ENCODE measurements around the gene DIPK1B. TPM values are rescaled to one million over a fixed set of nuclear protein-coding genes. Genes with fewer than 3 reads are reported as not detected.
A peak's percentile ranks its signal among the peaks of the same experiment; 100 is the strongest.

Gene DIPK1B
- total RNA-seq, 1 donor from 2014 or later: not detected

GRCh38 chr9:136748201-136748600 is 35.8 kb downstream of the DIPK1B start, which contains the start of gene LCN6:
Gene LCN6, minus strand, starts transcription at chr9:136748525. Its CDS starts 42 bp downstream, at chr9:136748483.
- DNase-seq (ENCODE audit: low read depth) (no peak), FAIRE-seq (no peak)
- H3K4me3 ChIP-seq (ENCODE audit: low read depth, low read length): no peak within 1 kb of the TSS
- peaks cover under 1% of the 10 kb centered on the region for H3K27me3 ChIP-seq (ENCODE audit: control insufficient read depth, insufficient read depth, low read length)
- TF ChIP-seq CTCF (IDR thresholded peaks at IDR 0.05; ENCODE audit: insufficient read depth, low read length, severe bottlenecking): no peak
- H3K36me3 ChIP-seq (ENCODE audit: control insufficient read depth, insufficient read depth, low read length): no peaks in the 10 kb centered on the region

- Histone ChIP-seq H3K36me3 (ENCODE audit: control insufficient read depth, insufficient read depth, low read length) (no peaks in the 10 kb centered on the region), H3K4me3 (ENCODE audit: low read depth, low read length) (no peak overlapping the region), H3K27me3 (ENCODE audit: control insufficient read depth, insufficient read depth, low read length) (no peaks in the 10 kb centered on the region)
- TF ChIP-seq CTCF (IDR thresholded peaks at IDR 0.05; ENCODE audit: insufficient read depth, low read length, severe bottlenecking): no peak
- no peak for FAIRE-seq
- no peak for DNase-seq (ENCODE audit: low read depth)
These were observed 36.6 kb downstream of the DIPK1B start for GRCh38 chr9:136748666-136749611.

GRCh38 chr9:136750526-136750925 is 38.2 kb downstream of the DIPK1B start:
- DNase-seq (ENCODE audit: low read depth) (peak; percentile 37), FAIRE-seq (no peak)
- Histone ChIP-seq H3K4me3 (ENCODE audit: low read depth, low read length) (no peak overlapping the region), H3K27me3 (ENCODE audit: control insufficient read depth, insufficient read depth, low read length) (no peaks in the 10 kb centered on the region), H3K36me3 (ENCODE audit: control insufficient read depth, insufficient read depth, low read length) (no peaks in the 10 kb centered on the region)
- no peak for TF ChIP-seq CTCF (IDR thresholded peaks at IDR 0.05; ENCODE audit: insufficient read depth, low read length, severe bottlenecking)

GRCh38 chr9:136751244-136751643 is 38.9 kb downstream of the DIPK1B start:
- H3K36me3 ChIP-seq (ENCODE audit: control insufficient read depth, insufficient read depth, low read length): no peaks in the 10 kb centered on the region
- no peaks in the 10 kb centered on the region for H3K27me3 ChIP-seq (ENCODE audit: control insufficient read depth, insufficient read depth, low read length)
- DNase-seq (ENCODE audit: low read depth): no peak
- TF ChIP-seq CTCF (IDR thresholded peaks at IDR 0.05; ENCODE audit: insufficient read depth, low read length, severe bottlenecking): no peak
- FAIRE-seq: no peak
- H3K4me3 ChIP-seq (ENCODE audit: low read depth, low read length): no peak overlapping the region

GRCh38 chr9:136751814-136752213 is 39.4 kb downstream of the DIPK1B start:
- TF ChIP-seq CTCF (IDR thresholded peaks at IDR 0.05; ENCODE audit: insufficient read depth, low read length, severe bottlenecking): no peak
- Histone ChIP-seq H3K4me3 (ENCODE audit: low read depth, low read length) (no peak overlapping the region), H3K27me3 (ENCODE audit: control insufficient read depth, insufficient read depth, low read length) (no peaks in the 10 kb centered on the region), H3K36me3 (ENCODE audit: control insufficient read depth, insufficient read depth, low read length) (no peaks in the 10 kb centered on the region)
- DNase-seq (ENCODE audit: low read depth) (no peak), FAIRE-seq (no peak)

Data from bronchial epithelial cell (primary cell).